Skeletal muscle tissue (tissue), 4 donors: Measurements from ENCODE around the gene NSMF. TPM values are rescaled to one million over a fixed set of nuclear protein-coding genes. Genes with fewer than 3 reads are reported as not detected.

Source experiments
- H3K27ac ChIP-seq: one replicate; pipeline ENCODE4 v1.7.0; 2013; ENCODE audit warnings: mild to moderate bottlenecking, low read depth, low read length, inconsistent platforms
- H3K27me3 ChIP-seq, 3 donors: one replicate each; pipeline ENCODE4 v1.7.0; 2013; ENCODE audit warnings: low read length in 3 of 3; ENCODE audit not compliant: control insufficient read depth in 3 of 3, insufficient read depth in 3 of 3
- H3K36me3 ChIP-seq, 3 donors: one replicate each; pipeline ENCODE4 v1.7.0; 2013; ENCODE audit warnings: low read length in 3 of 3; ENCODE audit not compliant: control insufficient read depth in 3 of 3, insufficient read depth in 3 of 3
- H3K4me1 ChIP-seq, 3 donors: one replicate each; pipeline ENCODE4 v1.7.0; 2013; ENCODE audit warnings: low read length in 3 of 3, mild to moderate bottlenecking in 3 of 3; ENCODE audit not compliant: control insufficient read depth in 3 of 3, insufficient read depth in 3 of 3
- H3K4me3 ChIP-seq, 3 donors: one replicate each; pipeline ENCODE4 v1.7.0; 2013; ENCODE audit warnings: low read length in 3 of 3
- H3K9ac ChIP-seq, 3 donors: one replicate each; pipeline ENCODE4 v1.7.0; 2013; ENCODE audit warnings: low read length in 3 of 3, mild to moderate bottlenecking in 3 of 3, moderate library complexity in 2 of 3, low read depth in 1 of 3
- H3K9me3 ChIP-seq, 3 donors: one replicate each; pipeline ENCODE4 v1.7.0; 2013; ENCODE audit warnings: low read length in 3 of 3; ENCODE audit not compliant: control insufficient read depth in 3 of 3
- total RNA-seq: library from RNA; depleted of rRNA; stranded (reverse); fragments of >200 nt; gene quantifications from one replicate; pipeline ENCODE4 v1.2.3, GENCODE V29; 2014
- donor health status: Osteomylitis.

The NSMF gene
- total RNA-seq, 1 donor from 2014 or later, result 4.2 TPM

GRCh38 chr9:137465000-137465719, 6.0 kb upstream of the NSMF start:
- peaks cover 3 to 22% (median 14%) of the 10 kb centered on the region in 3 donors for H3K36me3 ChIP-seq
- H3K4me1 ChIP-seq, result peaks cover 0 to 3% (median 0%) of the 10 kb centered on the region in 3 donors
- no peaks in the 10 kb centered on the region for H3K9me3 ChIP-seq
- H3K9ac ChIP-seq, result no peak overlapping the region
- H3K27me3 ChIP-seq, result no peaks in the 10 kb centered on the region
- no peak overlapping the region for H3K27ac ChIP-seq
- no peak overlapping the region for H3K4me3 ChIP-seq

- no peak overlapping the region for H3K9ac ChIP-seq
- H3K36me3 ChIP-seq, result peaks cover 3 to 22% (median 14%) of the 10 kb centered on the region in 3 donors
- H3K4me3 ChIP-seq, result no peak overlapping the region
- H3K27ac ChIP-seq, result no peak overlapping the region
- H3K4me1 ChIP-seq, result peaks cover 4 to 9% (median 4%) of the 10 kb centered on the region in 3 donors
- no peaks in the 10 kb centered on the region for H3K9me3 ChIP-seq
- H3K27me3 ChIP-seq, result no peaks in the 10 kb centered on the region
Measured at GRCh38 chr9:137464291-137464999, 5.3 kb upstream of the NSMF start.

GRCh38 chr9:137463931-137464290, 4.8 kb upstream of the NSMF start:
- H3K36me3 ChIP-seq, result peaks cover 3 to 20% (median 14%) of the 10 kb centered on the region in 3 donors
- no peak overlapping the region for H3K27ac ChIP-seq
- H3K9ac ChIP-seq, result no peak overlapping the region
- H3K9me3 ChIP-seq, result no peaks in the 10 kb centered on the region
- H3K4me1 ChIP-seq, result peaks cover 5 to 11% (median 6%) of the 10 kb centered on the region in 3 donors
- H3K27me3 ChIP-seq, result no peaks in the 10 kb centered on the region
- no peak overlapping the region for H3K4me3 ChIP-seq

GRCh38 chr9:137462986-137463930, 4.1 kb upstream of the NSMF start:
- no peaks in the 10 kb centered on the region for H3K27me3 ChIP-seq
- peaks cover 6 to 16% (median 9%) of the 10 kb centered on the region in 3 donors for H3K4me1 ChIP-seq
- H3K36me3 ChIP-seq, result peaks cover 3 to 20% (median 14%) of the 10 kb centered on the region in 3 donors
- no peaks in the 10 kb centered on the region for H3K9me3 ChIP-seq
- H3K27ac ChIP-seq, result no peak overlapping the region
- no peak overlapping the region for H3K9ac ChIP-seq
- no peak overlapping the region for H3K4me3 ChIP-seq

GRCh38 chr9:137462396-137462985, 3.4 kb upstream of the NSMF start:
- H3K27me3 ChIP-seq, result no peaks in the 10 kb centered on the region
- H3K4me1 ChIP-seq, result peaks cover 6 to 20% (median 12%) of the 10 kb centered on the region in 3 donors
- H3K9ac ChIP-seq, result no peak overlapping the region
- peaks cover 3 to 20% (median 14%) of the 10 kb centered on the region in 3 donors for H3K36me3 ChIP-seq
- no peak overlapping the region for H3K27ac ChIP-seq
- H3K4me3 ChIP-seq, result no peak overlapping the region
- no peaks in the 10 kb centered on the region for H3K9me3 ChIP-seq

- Histone ChIP-seq H3K9me3 (no peaks in the 10 kb centered on the region), H3K4me1 (peaks cover 6 to 20% (median 12%) of the 10 kb centered on the region in 3 donors), H3K4me3 (no peak overlapping the region), H3K9ac (no peak overlapping the region), H3K36me3 (peaks cover 3 to 15% (median 12%) of the 10 kb centered on the region in 3 donors), H3K27me3 (no peaks in the 10 kb centered on the region), H3K27ac (no peak overlapping the region)
Measured at GRCh38 chr9:137461663-137462395, 2.7 kb upstream of the NSMF start.

- Histone ChIP-seq H3K9ac (no peak overlapping the region), H3K27me3 (no peaks in the 10 kb centered on the region), H3K36me3 (peaks cover 3 to 15% (median 12%) of the 10 kb centered on the region in 3 donors), H3K27ac (no peak overlapping the region), H3K4me3 (no peak overlapping the region), H3K9me3 (no peaks in the 10 kb centered on the region), H3K4me1 (peaks cover 6 to 20% (median 12%) of the 10 kb centered on the region in 3 donors)
Measured at GRCh38 chr9:137461316-137461662, 2.2 kb upstream of the NSMF start.

- H3K36me3 ChIP-seq, result peaks cover 3 to 18% (median 13%) of the 10 kb centered on the region in 3 donors
- H3K27me3 ChIP-seq, result no peaks in the 10 kb centered on the region
- no peaks in the 10 kb centered on the region for H3K9me3 ChIP-seq
- H3K4me1 ChIP-seq, result peaks cover 6 to 20% (median 12%) of the 10 kb centered on the region in 3 donors
- no peak overlapping the region for H3K4me3 ChIP-seq
- H3K9ac ChIP-seq, result no peak overlapping the region
- H3K27ac ChIP-seq, result no peak overlapping the region
Measured at GRCh38 chr9:137460363-137461315, 1.5 kb upstream of the NSMF start.
